Activated CD4-positive, alpha-beta memory T cell treated with anti-CD3 and anti-CD28 coated beads, Interleukin-2, amount 10 ng/mL, durations not matched to agents 7 days and 5 days (primary cell): ENCODE data around the gene KIF23. TPM values are rescaled to one million over a fixed set of nuclear protein-coding genes. Genes with fewer than 3 reads are reported as not detected.
A peak's percentile ranks its signal among the peaks of the same experiment; 100 is the strongest.

ENCODE experiments used
- CTCF ChIA-PET: fragments of 350-600 bp; sonication (Branson Sonifier 250); formaldehyde crosslinking; loops from one replicate; lab custom pipeline; 2021; ENCODE audit warnings: antibody characterized with exemption, inconsistent platforms; lab: Charles Lee
- POLR2A ChIA-PET: fragments of 350-600 bp; sonication (Branson Sonifier 250); formaldehyde crosslinking; loops from one replicate; lab custom pipeline; 2021; ENCODE audit warnings: antibody characterized with exemption; lab: Charles Lee
- DNase-seq: peaks from one replicate; pipeline ENCODE4 v3.0.0-alpha.2; 2020
- H3K27ac Mint-ChIP-seq: one replicate; pipeline ENCODE4 v1.8.0; 2021; ENCODE audit warnings: mild to moderate bottlenecking, mixed read lengths
- H3K27me3 Mint-ChIP-seq: one replicate; pipeline ENCODE4 v1.8.0; 2021; ENCODE audit warnings: mixed read lengths
- H3K36me3 Mint-ChIP-seq: one replicate; pipeline ENCODE4 v1.8.0; 2021; ENCODE audit warnings: low read depth, mixed read lengths
- H3K4me1 Mint-ChIP-seq: one replicate; pipeline ENCODE4 v1.8.0; 2021; ENCODE audit warnings: mixed read lengths
- H3K4me3 Mint-ChIP-seq: one replicate; pipeline ENCODE4 v1.8.0; 2021; ENCODE audit warnings: mild to moderate bottlenecking, mixed read lengths
- H3K9me3 Mint-ChIP-seq: one replicate; pipeline ENCODE4 v1.8.0; 2021; ENCODE audit warnings: mixed read lengths
- total RNA-seq, 2 experiments: library from RNA; stranded (reverse); gene quantifications; one replicate each; pipeline ENCODE4 v1.2.3, GENCODE V29; 2021

The KIF23 gene
- total RNA-seq, 2 experiments from 2014 or later: 55.7 to 60.8 TPM

- H3K27me3 Mint-ChIP-seq: no peaks in the 10 kb centered on the region
- no peaks in the 10 kb centered on the region for H3K9me3 Mint-ChIP-seq
- CTCF ChIA-PET: no interaction called here
- POLR2A ChIA-PET: interaction anchor here (2.2 to 2.8 kb wide), 2 partner anchors 8 to 30 kb away, joined by 12 to 13 read pairs; partner anchors contain the start of genes KIF23 and RPLP1
- H3K36me3 Mint-ChIP-seq: peaks cover 74% of the 10 kb centered on the region
- no peak overlapping the region for H3K4me3 Mint-ChIP-seq
- no peak overlapping the region for H3K27ac Mint-ChIP-seq
- H3K4me1 Mint-ChIP-seq: peaks cover 7% of the 10 kb centered on the region
- no peak for DNase-seq
Measured at GRCh38 chr15:69422336-69422895, 8.3 kb downstream of the KIF23 start.

- peaks cover 70% of the 10 kb centered on the region for H3K36me3 Mint-ChIP-seq
- H3K4me3 Mint-ChIP-seq: no peak overlapping the region
- ChIA-PET POLR2A (interaction anchor here (0.9 to 2.8 kb wide), 3 partner anchors 9 to 28 kb away, joined by 4 to 13 read pairs (median 12); partner anchors contain the start of genes KIF23 and RPLP1), CTCF (interaction anchor here (0.9 kb wide), 1 partner anchor 39 kb away, joined by 3 read pairs; no protein-coding TSS in a partner anchor)
- H3K4me1 Mint-ChIP-seq: no peaks in the 10 kb centered on the region
- H3K27me3 Mint-ChIP-seq: no peaks in the 10 kb centered on the region
- no peak overlapping the region for H3K27ac Mint-ChIP-seq
- H3K9me3 Mint-ChIP-seq: no peaks in the 10 kb centered on the region
- DNase-seq: no peak
Measured at GRCh38 chr15:69424001-69424400, 9.9 kb downstream of the KIF23 start.

GRCh38 chr15:69424748-69425413, 10.7 kb downstream of the KIF23 start:
- Mint-ChIP-seq H3K27me3 (no peaks in the 10 kb centered on the region), H3K27ac (no peak overlapping the region), H3K4me3 (no peak overlapping the region), H3K4me1 (no peaks in the 10 kb centered on the region), H3K36me3 (peaks cover 70% of the 10 kb centered on the region), H3K9me3 (no peaks in the 10 kb centered on the region)
- ChIA-PET CTCF (no interaction called here), POLR2A (interaction anchor here (0.9 to 2.2 kb wide), 3 partner anchors 10 to 28 kb away, joined by 3 to 12 read pairs (median 3); partner anchors contain the start of genes KIF23 and RPLP1)
- DNase-seq: no peak

GRCh38 chr15:69433831-69434230, 19.7 kb downstream of the KIF23 start:
- no peaks in the 10 kb centered on the region for H3K9me3 Mint-ChIP-seq
- H3K27ac Mint-ChIP-seq: no peak overlapping the region
- peaks cover 79% of the 10 kb centered on the region for H3K36me3 Mint-ChIP-seq
- POLR2A ChIA-PET: interaction anchor here (1.1 to 5.7 kb wide), 2 partner anchors 19 to 35 kb away, joined by 3 to 32 read pairs; partner anchors contain the start of gene RPLP1
- no peak for DNase-seq
- no peak overlapping the region for H3K4me3 Mint-ChIP-seq
- CTCF ChIA-PET: no interaction called here
- H3K27me3 Mint-ChIP-seq: no peaks in the 10 kb centered on the region
- H3K4me1 Mint-ChIP-seq: no peaks in the 10 kb centered on the region

GRCh38 chr15:69434238-69434637, 20.1 kb downstream of the KIF23 start:
- no peak for DNase-seq
- ChIA-PET POLR2A (interaction anchor here (5.7 kb wide), 1 partner anchor 18 kb away, joined by 32 read pairs; the partner anchor contains the start of gene RPLP1), CTCF (no interaction called here)
- no peak overlapping the region for H3K4me3 Mint-ChIP-seq
- peaks cover 79% of the 10 kb centered on the region for H3K36me3 Mint-ChIP-seq
- H3K9me3 Mint-ChIP-seq: no peaks in the 10 kb centered on the region
- H3K27ac Mint-ChIP-seq: no peak overlapping the region
- peaks cover under 1% of the 10 kb centered on the region for H3K4me1 Mint-ChIP-seq
- no peaks in the 10 kb centered on the region for H3K27me3 Mint-ChIP-seq

GRCh38 chr15:69434679-69435078, 20.5 kb downstream of the KIF23 start:
- ChIA-PET POLR2A (interaction anchor here (5.7 kb wide), 1 partner anchor 18 kb away, joined by 32 read pairs; the partner anchor contains the start of gene RPLP1), CTCF (no interaction called here)
- Mint-ChIP-seq H3K4me1 (peaks cover 2% of the 10 kb centered on the region), H3K27ac (no peak overlapping the region), H3K27me3 (no peaks in the 10 kb centered on the region), H3K4me3 (no peak overlapping the region), H3K9me3 (no peaks in the 10 kb centered on the region), H3K36me3 (peaks cover 79% of the 10 kb centered on the region)
- no peak for DNase-seq

GRCh38 chr15:69435985-69436384, 21.8 kb downstream of the KIF23 start:
- H3K36me3 Mint-ChIP-seq: peaks cover 78% of the 10 kb centered on the region
- ChIA-PET POLR2A (no interaction called here), CTCF (no interaction called here)
- H3K9me3 Mint-ChIP-seq: no peaks in the 10 kb centered on the region
- no peak for DNase-seq
- peaks cover 2% of the 10 kb centered on the region for H3K4me1 Mint-ChIP-seq
- H3K4me3 Mint-ChIP-seq: no peak overlapping the region
- no peak overlapping the region for H3K27ac Mint-ChIP-seq
- no peaks in the 10 kb centered on the region for H3K27me3 Mint-ChIP-seq

- no peaks in the 10 kb centered on the region for H3K9me3 Mint-ChIP-seq
- no peak for DNase-seq
- H3K27ac Mint-ChIP-seq: no peak overlapping the region
- H3K4me1 Mint-ChIP-seq: peaks cover 2% of the 10 kb centered on the region
- CTCF ChIA-PET: no interaction called here
- H3K36me3 Mint-ChIP-seq: peaks cover 80% of the 10 kb centered on the region
- H3K27me3 Mint-ChIP-seq: no peaks in the 10 kb centered on the region
- POLR2A ChIA-PET: no interaction called here
- no peak overlapping the region for H3K4me3 Mint-ChIP-seq
Measured at GRCh38 chr15:69436951-69437350, 22.8 kb downstream of the KIF23 start.

GRCh38 chr15:69439623-69440022, 25.5 kb downstream of the KIF23 start:
- no peak for DNase-seq
- H3K4me1 Mint-ChIP-seq: peaks cover 16% of the 10 kb centered on the region
- no peaks in the 10 kb centered on the region for H3K27me3 Mint-ChIP-seq
- no peaks in the 10 kb centered on the region for H3K9me3 Mint-ChIP-seq
- CTCF ChIA-PET: interaction anchor here (1.6 kb wide), 1 partner anchor 12 kb away, joined by 6 read pairs; the partner anchor contains the start of gene RPLP1
- no peak overlapping the region for H3K4me3 Mint-ChIP-seq
- POLR2A ChIA-PET: interaction anchor here (0.6 to 3.2 kb wide), 3 partner anchors 12 to 19 kb away, joined by 3 to 25 read pairs (median 3); partner anchors contain the start of gene RPLP1
- no peak overlapping the region for H3K27ac Mint-ChIP-seq
- H3K36me3 Mint-ChIP-seq: peaks cover 73% of the 10 kb centered on the region

GRCh38 chr15:69443032-69443611, 29.0 kb downstream of the KIF23 start:
- ChIA-PET CTCF (interaction anchor here (0.6 to 1.1 kb wide), 5 partner anchors 20 to 1135 kb away, joined by 3 to 6 read pairs (median 4); no protein-coding TSS in a partner anchor), POLR2A (interaction anchor here (1.4 to 3.0 kb wide), 2 partner anchors 10 to 20 kb away, joined by 5 to 45 read pairs; partner anchors contain the start of gene RPLP1)
- no peak for DNase-seq
- Mint-ChIP-seq H3K4me3 (peak overlapping the region; percentile 35), H3K27me3 (no peaks in the 10 kb centered on the region), H3K27ac (peak overlapping the region; percentile 66), H3K9me3 (no peaks in the 10 kb centered on the region), H3K4me1 (peaks cover 16% of the 10 kb centered on the region), H3K36me3 (peaks cover 79% of the 10 kb centered on the region)

- DNase-seq: no peak
- Mint-ChIP-seq H3K27ac (no peak overlapping the region), H3K4me1 (peaks cover 14% of the 10 kb centered on the region), H3K4me3 (no peak overlapping the region), H3K36me3 (peaks cover 66% of the 10 kb centered on the region), H3K27me3 (no peaks in the 10 kb centered on the region), H3K9me3 (no peaks in the 10 kb centered on the region)
- CTCF ChIA-PET: interaction anchor here (2.0 kb wide), 1 partner anchor 18 kb away, joined by 9 read pairs; no protein-coding TSS in a partner anchor
- POLR2A ChIA-PET: interaction anchor here (0.7 to 1.3 kb wide), 3 partner anchors 8 to 653 kb away, joined by 3 to 4 read pairs (median 3); partner anchors contain the start of genes RPLP1 and TLE3
Measured at GRCh38 chr15:69444686-69445085, 30.5 kb downstream of the KIF23 start.

GRCh38 chr15:69446953-69447352, 32.8 kb downstream of the KIF23 start:
- H3K36me3 Mint-ChIP-seq: peaks cover 47% of the 10 kb centered on the region
- H3K27ac Mint-ChIP-seq: no peak overlapping the region

More at GRCh38 chr15:69446953-69447352, 32.8 kb downstream of the KIF23 start:
- H3K9me3 Mint-ChIP-seq: no peaks in the 10 kb centered on the region
- ChIA-PET CTCF (interaction anchor here (3.3 kb wide), 1 partner anchor 15 kb away, joined by 16 read pairs; no protein-coding TSS in a partner anchor), POLR2A (interaction anchor here (1.7 kb wide), 1 partner anchor 31 kb away, joined by 4 read pairs; no protein-coding TSS in a partner anchor)
- peaks cover 25% of the 10 kb centered on the region for H3K4me1 Mint-ChIP-seq
- H3K4me3 Mint-ChIP-seq: no peak overlapping the region
- no peak for DNase-seq
- H3K27me3 Mint-ChIP-seq: no peaks in the 10 kb centered on the region
